Neural progenitor cell (in vitro differentiated cells): ENCODE data around the gene EFHD1. TPM values are rescaled to one million over a fixed set of nuclear protein-coding genes. Genes with fewer than 3 reads are reported as not detected.

Source experiments
- DNase-seq: peaks from one replicate; pipeline ENCODE4 v3.0.0-alpha.2; 2016; ENCODE audit warnings: low spot score
- H2AFZ ChIP-seq: fragments of 200-600 bp; sonication (generic); replicated peaks from 2 replicates; pipeline ENCODE4 v1.6.1; 2016; ENCODE audit warnings: antibody characterized with exemption
- H3F3A ChIP-seq: fragments of 200-600 bp; sonication (generic); 2 replicates; pipeline ENCODE4 v1.6.1; 2016; ENCODE audit warnings: antibody characterized with exemption, low read depth
- H3K27ac ChIP-seq: fragments of 200-600 bp; sonication (generic); 2 replicates; pipeline ENCODE4 v1.5.1; 2016; ENCODE audit warnings: mild to moderate bottlenecking
- H3K27me3 ChIP-seq: fragments of 200-600 bp; sonication (generic); 2 replicates; pipeline ENCODE4 v1.6.1; 2016; ENCODE audit warnings: mild to moderate bottlenecking, moderate library complexity
- H3K36me3 ChIP-seq: fragments of 200-600 bp; sonication (generic); 2 replicates; pipeline ENCODE4 v1.5.1; 2016
- H3K4me1 ChIP-seq: fragments of 200-600 bp; sonication (generic); 2 replicates; pipeline ENCODE4 v1.6.1; 2016; ENCODE audit warnings: mixed run types
- H3K4me2 ChIP-seq: fragments of 200-600 bp; sonication (generic); 2 replicates; pipeline ENCODE4 v1.6.1; 2016
- H3K4me3 ChIP-seq: fragments of 200-600 bp; sonication (generic); 2 replicates; pipeline ENCODE4 v1.5.1; 2016
- H3K79me2 ChIP-seq: fragments of 200-600 bp; sonication (generic); 2 replicates; pipeline ENCODE4 v1.6.1; 2016; ENCODE audit warnings: low read depth
- H3K9ac ChIP-seq: fragments of 200-600 bp; sonication (generic); 2 replicates; pipeline ENCODE4 v1.6.1; 2016
- H3K9me3 ChIP-seq: fragments of 200-600 bp; sonication (generic); 2 replicates; pipeline ENCODE4 v1.5.1; 2016; ENCODE audit warnings: low read depth
- H4K20me1 ChIP-seq: fragments of 200-600 bp; sonication (generic); 2 replicates; pipeline ENCODE4 v1.6.1; 2016; ENCODE audit warnings: low read depth
- H3K27ac Mint-ChIP-seq: 3 replicates; pipeline ENCODE4 v1.8.0; 2021; ENCODE audit warnings: mixed read lengths
- H3K27me3 Mint-ChIP-seq: 2 replicates; pipeline ENCODE4 v1.8.0; 2022; ENCODE audit warnings: low read depth, mild to moderate bottlenecking, inconsistent platforms, moderate library complexity, mixed read lengths; ENCODE audit not compliant: insufficient read depth
- H3K36me3 Mint-ChIP-seq: 3 replicates; pipeline ENCODE4 v1.8.0; 2021; ENCODE audit warnings: mixed read lengths
- H3K4me1 Mint-ChIP-seq: 3 replicates; pipeline ENCODE4 v1.8.0; 2021; ENCODE audit warnings: mixed read lengths
- H3K4me3 Mint-ChIP-seq: 3 replicates; pipeline ENCODE4 v1.8.0; 2021; ENCODE audit warnings: mild to moderate bottlenecking, moderate library complexity, mixed read lengths
- H3K9me3 Mint-ChIP-seq: 3 replicates; pipeline ENCODE4 v1.8.0; 2020; ENCODE audit warnings: mixed read lengths
- CTCF ChIP-seq: fragments of 200-600 bp; sonication (generic); IDR thresholded peaks from 2 replicates; pipeline ENCODE4 v1.5.1; 2017; ENCODE audit warnings: antibody characterized with exemption, mild to moderate bottlenecking
- EZH2 ChIP-seq: fragments of 200-600 bp; sonication (generic); IDR thresholded peaks from 2 replicates; pipeline ENCODE4 v1.6.1; 2017; ENCODE audit warnings: antibody characterized with exemption, mild to moderate bottlenecking, moderate library complexity
- EZH2phosphoT487 ChIP-seq: fragments of 200-600 bp; sonication (generic); IDR thresholded peaks from 2 replicates; pipeline ENCODE4 v1.6.1; 2017; ENCODE audit warnings: antibody characterized with exemption
- total RNA-seq: library from RNA; depleted of rRNA; stranded (reverse); fragments of >200 nt; gene quantifications from 2 replicates; pipeline ENCODE4 v1.2.3, GENCODE V29; 2015; ENCODE audit warnings: low replicate concordance

EFHD1 gene
- total RNA-seq, 1 donor from 2014 or later, result 5.9 TPM

GRCh38 chr2:232643147-232643425 lies 9.7 kb downstream of the EFHD1 start:
- no peak overlapping the region for H2AFZ ChIP-seq
- no peak overlapping the region for H3K4me3 Mint-ChIP-seq
- H4K20me1 ChIP-seq, result peaks cover 7% of the 10 kb centered on the region
- peaks cover 12% of the 10 kb centered on the region for H3K4me1 ChIP-seq
- H3K9me3 Mint-ChIP-seq, result no peaks in the 10 kb centered on the region
- no peak for DNase-seq
- H3K79me2 ChIP-seq, result no peaks in the 10 kb centered on the region
- H3K36me3 ChIP-seq, result no peaks in the 10 kb centered on the region
- H3K27ac ChIP-seq, result no peak overlapping the region
- no peak for TF ChIP-seq CTCF
- TF ChIP-seq EZH2, result no peak
- no peak for TF ChIP-seq EZH2phosphoT487
- peaks cover 29% of the 10 kb centered on the region for H3K4me1 Mint-ChIP-seq
- no peak overlapping the region for H3K4me2 ChIP-seq
- no peaks in the 10 kb centered on the region for H3K9me3 ChIP-seq
- H3K36me3 Mint-ChIP-seq, result no peaks in the 10 kb centered on the region
- peaks cover 10% of the 10 kb centered on the region for H3K27me3 Mint-ChIP-seq
- H3K27me3 ChIP-seq, result peaks cover 18% of the 10 kb centered on the region
- no peak overlapping the region for H3K27ac Mint-ChIP-seq
- no peak overlapping the region for H3K9ac ChIP-seq
- H3K4me3 ChIP-seq, result no peak overlapping the region
- peaks cover 3% of the 10 kb centered on the region for H3F3A ChIP-seq

GRCh38 chr2:232643813-232644347 lies 10.5 kb downstream of the EFHD1 start:
- Mint-ChIP-seq H3K36me3 (no peaks in the 10 kb centered on the region), H3K4me3 (no peak overlapping the region), H3K4me1 (peaks cover 25% of the 10 kb centered on the region), H3K27me3 (peaks cover 12% of the 10 kb centered on the region), H3K9me3 (no peaks in the 10 kb centered on the region), H3K27ac (no peak overlapping the region)
- Histone ChIP-seq H3K27me3 (peaks cover 10% of the 10 kb centered on the region), H3K4me2 (no peak overlapping the region), H3K4me3 (no peak overlapping the region), H3F3A (no peaks in the 10 kb centered on the region), H3K79me2 (no peaks in the 10 kb centered on the region), H3K9ac (no peak overlapping the region), H3K4me1 (peaks cover 4% of the 10 kb centered on the region), H3K36me3 (no peaks in the 10 kb centered on the region), H4K20me1 (no peaks in the 10 kb centered on the region), H3K27ac (no peak overlapping the region), H2AFZ (no peak overlapping the region), H3K9me3 (no peaks in the 10 kb centered on the region)
- no peak for DNase-seq
- no peak for TF ChIP-seq EZH2phosphoT487
- no peak for TF ChIP-seq CTCF
- TF ChIP-seq EZH2, result no peak

GRCh38 chr2:232645061-232645460 lies 11.7 kb downstream of the EFHD1 start:
- Mint-ChIP-seq H3K27ac (no peak overlapping the region), H3K4me3 (no peak overlapping the region), H3K4me1 (peaks cover 19% of the 10 kb centered on the region), H3K36me3 (no peaks in the 10 kb centered on the region), H3K9me3 (no peaks in the 10 kb centered on the region), H3K27me3 (peaks cover 17% of the 10 kb centered on the region)
- no peaks in the 10 kb centered on the region for H3K36me3 ChIP-seq
- H3K4me2 ChIP-seq, result no peak overlapping the region
- no peak overlapping the region for H3K4me3 ChIP-seq
- H3K9ac ChIP-seq, result no peak overlapping the region
- no peaks in the 10 kb centered on the region for H3K9me3 ChIP-seq
- no peaks in the 10 kb centered on the region for H3K79me2 ChIP-seq
- no peak for DNase-seq
- H3K4me1 ChIP-seq, result peaks cover 4% of the 10 kb centered on the region
- H3K27ac ChIP-seq, result no peak overlapping the region
- no peak for TF ChIP-seq EZH2
- no peak for TF ChIP-seq EZH2phosphoT487
- TF ChIP-seq CTCF, result no peak
- H3K27me3 ChIP-seq, result no peaks in the 10 kb centered on the region
- H4K20me1 ChIP-seq, result no peaks in the 10 kb centered on the region
- no peaks in the 10 kb centered on the region for H3F3A ChIP-seq
- no peak overlapping the region for H2AFZ ChIP-seq
